Adrenal gland (tissue), 5 donors: ENCODE results near the gene DTL.

Experiments used
- POLR2A ChIP-seq, 2 donors: fragments of 450-650 bp; IDR thresholded peaks; one replicate each; pipeline ENCODE4 v1.6.1; 2017; ENCODE audit warnings: antibody characterized with exemption in 2 of 2, mild to moderate bottlenecking in 2 of 2, moderate library complexity in 1 of 2
- TF ChIP-seq, protein P1 (sequence below), 6 experiments: fragments of 450-650 bp in 4 of 6; fragments of 200-600 bp in 2 of 6; sonication (generic) in 1 of 6; IDR thresholded peaks; 1 replicate in 5 of 6; 2 replicates in 1 of 6; pipeline versions ENCODE4 v1.5.1 to v1.8.0; 2016 to 2021; ENCODE audit warnings: antibody characterized with exemption in 6 of 6, mild to moderate bottlenecking in 2 of 6, moderate library complexity in 1 of 6
- donor health status: DM: no; HTN: no; CAD: no.

DNA sequence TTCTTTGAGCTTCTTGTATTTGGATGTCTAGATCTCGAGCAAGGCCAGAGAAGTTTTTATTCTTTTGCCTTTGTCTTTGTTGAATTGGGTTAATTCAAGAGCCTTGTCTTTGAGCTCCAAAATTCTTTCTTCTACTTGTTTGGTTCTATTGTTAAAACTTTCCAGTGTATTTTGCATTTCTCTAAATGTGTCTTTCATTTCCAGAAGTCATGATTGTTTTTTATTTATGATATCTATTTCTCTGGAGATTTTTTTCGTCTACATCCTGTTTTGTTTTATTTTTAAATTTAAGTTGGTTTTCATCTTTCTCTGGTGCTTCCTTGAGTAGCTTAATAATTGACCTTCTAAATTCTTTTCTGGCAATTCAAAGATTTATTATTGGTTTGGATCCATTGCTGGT is 61.8 kb downstream of the DTL start:
- no peak for TF ChIP-seq POLR2A (IDR thresholded peaks at IDR 0.05)
- TF ChIP-seq, protein P1, sequence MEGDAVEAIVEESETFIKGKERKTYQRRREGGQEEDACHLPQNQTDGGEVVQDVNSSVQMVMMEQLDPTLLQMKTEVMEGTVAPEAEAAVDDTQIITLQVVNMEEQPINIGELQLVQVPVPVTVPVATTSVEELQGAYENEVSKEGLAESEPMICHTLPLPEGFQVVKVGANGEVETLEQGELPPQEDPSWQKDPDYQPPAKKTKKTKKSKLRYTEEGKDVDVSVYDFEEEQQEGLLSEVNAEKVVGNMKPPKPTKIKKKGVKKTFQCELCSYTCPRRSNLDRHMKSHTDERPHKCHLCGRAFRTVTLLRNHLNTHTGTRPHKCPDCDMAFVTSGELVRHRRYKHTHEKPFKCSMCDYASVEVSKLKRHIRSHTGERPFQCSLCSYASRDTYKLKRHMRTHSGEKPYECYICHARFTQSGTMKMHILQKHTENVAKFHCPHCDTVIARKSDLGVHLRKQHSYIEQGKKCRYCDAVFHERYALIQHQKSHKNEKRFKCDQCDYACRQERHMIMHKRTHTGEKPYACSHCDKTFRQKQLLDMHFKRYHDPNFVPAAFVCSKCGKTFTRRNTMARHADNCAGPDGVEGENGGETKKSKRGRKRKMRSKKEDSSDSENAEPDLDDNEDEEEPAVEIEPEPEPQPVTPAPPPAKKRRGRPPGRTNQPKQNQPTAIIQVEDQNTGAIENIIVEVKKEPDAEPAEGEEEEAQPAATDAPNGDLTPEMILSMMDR (IDR thresholded peaks at IDR 0.05), result no peak
